ENCODE results near the gene NFKB1.
"Not testable (repeated sequence)": the region's sequence is repeated elsewhere in the genome, so short reads cannot be mapped to it uniquely, and the experiment has no call there.

The NFKB1 gene

DNA sequence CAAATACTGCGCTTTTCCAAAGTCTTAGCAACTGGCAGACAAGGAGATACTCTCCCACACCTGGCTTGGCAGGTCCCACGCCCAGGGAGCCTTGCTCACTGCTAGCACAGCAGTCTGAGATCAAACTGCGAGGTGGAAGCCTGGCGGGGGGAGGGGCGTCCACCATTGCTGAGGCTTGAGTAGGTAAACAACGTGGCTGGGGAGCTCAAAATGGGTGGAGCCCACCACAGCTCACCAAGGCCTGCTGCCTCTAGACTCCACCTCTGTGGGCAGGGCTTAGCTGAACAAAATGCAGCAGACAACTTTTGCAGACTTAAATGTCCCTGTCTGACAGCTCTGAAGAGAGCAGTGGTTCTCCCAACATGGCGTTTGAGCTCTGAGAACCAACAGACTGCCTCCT is 23.0 kb upstream of the NFKB1 start:
- Histone ChIP-seq H3F3A (ENCODE audit: insufficient read depth) (no peaks in the 10 kb centered on the region), H3K4me3 (ENCODE audit: insufficient read depth, low read length, poor library complexity, severe bottlenecking) (no peak overlapping the region), H3K9me2 (replicated peaks; ENCODE audit: insufficient read depth, low read length) (no peaks in the 10 kb centered on the region), H3K9ac (ENCODE audit: low read length) (no peak overlapping the region), H4K20me1 (ENCODE audit: low read depth, low read length) (no peaks in the 10 kb centered on the region), H2AFZ (ENCODE audit: low read depth, low read length, severe bottlenecking) (no peak overlapping the region), H3K27me3 (ENCODE audit: low read length) (no peaks in the 10 kb centered on the region), H3K4me2 (ENCODE audit: low read depth, low read length, poor library complexity, severe bottlenecking) (no peak overlapping the region), H3K36me3 (ENCODE audit: low read length) (no peaks in the 10 kb centered on the region), H3K79me2 (ENCODE audit: insufficient read depth, low read length) (no peaks in the 10 kb centered on the region), H3K27ac (ENCODE audit: low read depth, low read length) (no peak overlapping the region), H3K9me3 (ENCODE audit: insufficient read depth, low read length) (no peaks in the 10 kb centered on the region)
- TF ChIP-seq, protein P1, sequence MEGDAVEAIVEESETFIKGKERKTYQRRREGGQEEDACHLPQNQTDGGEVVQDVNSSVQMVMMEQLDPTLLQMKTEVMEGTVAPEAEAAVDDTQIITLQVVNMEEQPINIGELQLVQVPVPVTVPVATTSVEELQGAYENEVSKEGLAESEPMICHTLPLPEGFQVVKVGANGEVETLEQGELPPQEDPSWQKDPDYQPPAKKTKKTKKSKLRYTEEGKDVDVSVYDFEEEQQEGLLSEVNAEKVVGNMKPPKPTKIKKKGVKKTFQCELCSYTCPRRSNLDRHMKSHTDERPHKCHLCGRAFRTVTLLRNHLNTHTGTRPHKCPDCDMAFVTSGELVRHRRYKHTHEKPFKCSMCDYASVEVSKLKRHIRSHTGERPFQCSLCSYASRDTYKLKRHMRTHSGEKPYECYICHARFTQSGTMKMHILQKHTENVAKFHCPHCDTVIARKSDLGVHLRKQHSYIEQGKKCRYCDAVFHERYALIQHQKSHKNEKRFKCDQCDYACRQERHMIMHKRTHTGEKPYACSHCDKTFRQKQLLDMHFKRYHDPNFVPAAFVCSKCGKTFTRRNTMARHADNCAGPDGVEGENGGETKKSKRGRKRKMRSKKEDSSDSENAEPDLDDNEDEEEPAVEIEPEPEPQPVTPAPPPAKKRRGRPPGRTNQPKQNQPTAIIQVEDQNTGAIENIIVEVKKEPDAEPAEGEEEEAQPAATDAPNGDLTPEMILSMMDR (IDR thresholded peaks at IDR 0.05; ENCODE audit: insufficient read depth, low read length, poor library complexity, severe bottlenecking), result no peak
- TF ChIP-seq EZH2phosphoT487 (conservative IDR thresholded peaks at IDR 0.05; ENCODE audit: low read length), result no peak

DNA sequence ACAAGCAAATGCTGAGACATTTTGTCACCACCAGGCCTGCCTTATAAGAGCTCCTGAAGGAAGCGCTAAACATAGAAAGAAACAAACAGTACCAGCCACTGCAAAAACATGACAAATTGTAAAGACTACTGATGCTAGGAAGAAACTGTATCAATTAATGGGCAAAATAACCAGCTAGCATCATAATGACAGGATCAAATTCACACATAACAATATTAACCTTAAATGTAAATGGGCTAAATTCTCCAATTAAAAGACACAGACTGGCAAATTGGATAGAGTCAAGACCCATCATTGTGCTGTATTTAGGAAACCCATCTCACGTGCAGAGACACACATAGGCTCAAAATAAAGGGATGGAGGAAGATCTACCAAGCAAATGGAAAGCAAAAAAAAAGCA is 21.3 kb upstream of the NFKB1 start:
- not testable (repeated sequence) for H3K9me3 ChIP-seq (ENCODE audit: insufficient read depth, low read length); H3K4me3 ChIP-seq (ENCODE audit: insufficient read depth, low read length, poor library complexity, severe bottlenecking); H4K20me1 ChIP-seq (ENCODE audit: low read depth, low read length); H3K27me3 ChIP-seq (ENCODE audit: low read length); H3F3A ChIP-seq (ENCODE audit: insufficient read depth); H3K4me2 ChIP-seq (ENCODE audit: low read depth, low read length, poor library complexity, severe bottlenecking); H2AFZ ChIP-seq (ENCODE audit: low read depth, low read length, severe bottlenecking); H3K36me3 ChIP-seq (ENCODE audit: low read length); H3K9me2 ChIP-seq (replicated peaks; ENCODE audit: insufficient read depth, low read length); H3K9ac ChIP-seq (ENCODE audit: low read length); H3K79me2 ChIP-seq (ENCODE audit: insufficient read depth, low read length); H3K27ac ChIP-seq (ENCODE audit: low read depth, low read length)

DNA sequence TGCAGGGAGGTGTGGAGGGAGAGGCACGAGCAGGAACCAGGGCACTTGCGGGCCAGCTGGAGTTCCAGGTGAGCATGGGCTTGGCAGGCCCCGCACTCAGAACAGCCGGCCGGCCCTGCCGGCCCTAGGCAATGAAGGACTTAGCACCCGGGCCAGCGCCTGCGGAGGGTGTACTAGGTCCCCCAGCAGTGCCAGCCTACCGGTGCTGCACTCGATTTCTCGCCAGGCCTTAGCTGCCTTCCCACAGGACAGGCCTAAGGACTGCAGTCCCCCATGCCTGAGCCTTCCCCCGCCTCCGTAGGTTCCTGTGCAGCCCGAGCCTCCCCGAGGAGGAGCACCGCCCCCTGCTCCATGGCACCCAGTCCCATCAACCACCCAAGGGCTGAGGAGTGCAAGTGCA is 18.0 kb upstream of the NFKB1 start:
- H3K4me3 ChIP-seq (ENCODE audit: insufficient read depth, low read length, poor library complexity, severe bottlenecking), result no peak overlapping the region
- H3K4me2 ChIP-seq (ENCODE audit: low read depth, low read length, poor library complexity, severe bottlenecking), result no peak overlapping the region
- no peak overlapping the region for H2AFZ ChIP-seq (ENCODE audit: low read depth, low read length, severe bottlenecking)
- H3K36me3 ChIP-seq (ENCODE audit: low read length), result no peaks in the 10 kb centered on the region
- H3K79me2 ChIP-seq (ENCODE audit: insufficient read depth, low read length), result no peaks in the 10 kb centered on the region
- H3K27ac ChIP-seq (ENCODE audit: low read depth, low read length), result no peak overlapping the region
- no peaks in the 10 kb centered on the region for H3K9me2 ChIP-seq (replicated peaks; ENCODE audit: insufficient read depth, low read length)
- no peak for TF ChIP-seq EZH2phosphoT487 (conservative IDR thresholded peaks at IDR 0.05; ENCODE audit: low read length)
- TF ChIP-seq, protein P1 (IDR thresholded peaks at IDR 0.05; ENCODE audit: insufficient read depth, low read length, poor library complexity, severe bottlenecking), result no peak
- H3K9ac ChIP-seq (ENCODE audit: low read length), result no peak overlapping the region
- no peaks in the 10 kb centered on the region for H3K27me3 ChIP-seq (ENCODE audit: low read length)
- no peaks in the 10 kb centered on the region for H4K20me1 ChIP-seq (ENCODE audit: low read depth, low read length)
- H3K9me3 ChIP-seq (ENCODE audit: insufficient read depth, low read length), result no peaks in the 10 kb centered on the region
- H3F3A ChIP-seq (ENCODE audit: insufficient read depth), result no peaks in the 10 kb centered on the region

DNA sequence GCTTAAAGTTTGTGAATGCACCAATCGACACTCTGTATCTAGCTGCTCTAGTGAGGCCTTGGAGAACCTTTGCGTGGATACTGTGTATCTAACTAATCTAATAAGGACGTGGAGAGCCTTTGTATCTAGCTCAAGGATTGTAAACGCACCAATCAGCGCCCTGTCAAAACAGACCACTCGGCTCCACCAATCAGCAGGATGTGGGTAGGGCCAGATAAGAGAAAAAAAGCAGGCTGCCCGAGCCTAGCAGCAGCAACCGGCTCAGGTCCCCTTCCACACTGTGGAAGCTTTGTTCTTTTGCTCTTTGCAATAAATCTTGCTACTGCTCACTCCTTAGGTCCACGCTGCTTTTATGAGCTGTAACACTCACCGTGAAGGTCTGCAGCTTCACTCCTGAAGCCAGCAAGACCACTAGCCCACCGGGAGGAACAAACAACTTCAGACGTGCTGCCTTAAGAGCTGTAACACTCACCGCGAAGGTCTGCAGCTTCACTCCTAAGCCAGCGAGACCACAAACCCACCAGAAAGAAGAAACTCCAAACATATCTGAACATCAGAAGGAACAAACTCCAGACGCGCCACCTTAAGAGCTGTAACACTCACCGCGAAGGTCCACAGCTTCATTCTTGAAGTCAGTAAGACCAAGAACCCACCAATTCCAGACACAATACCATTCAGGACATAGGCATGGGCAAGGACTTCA is 17.0 kb upstream of the NFKB1 start:
- H2AFZ ChIP-seq (ENCODE audit: low read depth, low read length, severe bottlenecking); H3K9ac ChIP-seq (ENCODE audit: low read length); H3K27me3 ChIP-seq (ENCODE audit: low read length): not testable (repeated sequence)

More for the DNA sequence above, 17.0 kb upstream of the NFKB1 start:
- H3K27ac ChIP-seq (ENCODE audit: low read depth, low read length); H3K9me2 ChIP-seq (replicated peaks; ENCODE audit: insufficient read depth, low read length); H3K4me3 ChIP-seq (ENCODE audit: insufficient read depth, low read length, poor library complexity, severe bottlenecking); H4K20me1 ChIP-seq (ENCODE audit: low read depth, low read length); H3K4me2 ChIP-seq (ENCODE audit: low read depth, low read length, poor library complexity, severe bottlenecking); H3F3A ChIP-seq (ENCODE audit: insufficient read depth); H3K9me3 ChIP-seq (ENCODE audit: insufficient read depth, low read length); H3K79me2 ChIP-seq (ENCODE audit: insufficient read depth, low read length); H3K36me3 ChIP-seq (ENCODE audit: low read length): not testable (repeated sequence)

Data from SU-DHL-6 (cell line).